Urothelium cell line (cell line): Measurements from ENCODE around the gene CENPM.

Experiments used
- DNase-seq: peaks from one replicate; pipeline ENCODE4 v3.0.0; 2011; ENCODE audit warnings: low spot score, mixed read lengths
- FAIRE-seq: peaks from 2 replicates; lab custom pipeline; 2011; peaks lifted over from hg19 to GRCh38; lab: Jason Lieb, UNC

Gene CENPM

GRCh38 chr22:41946629-41947423, at the start of gene CENPM:
CENPM (minus strand) TSS chr22:41947152; CDS start chr22:41947076, 76 bp downstream.
- DNase-seq, result peak; percentile 98
- peak; percentile 95 for FAIRE-seq

GRCh38 chr22:41995211-41995610, 48.3 kb upstream of the CENPM start:
- no peak for DNase-seq
- no peak for FAIRE-seq

- DNase-seq, result no peak
These were observed 45.5 kb upstream of the CENPM start for GRCh38 chr22:41992496-41992895.

GRCh38 chr22:41991111-41991510, 44.2 kb upstream of the CENPM start:
- DNase-seq, result no peak
- FAIRE-seq, result no peak

More at GRCh38 chr22:41992496-41992895, 45.5 kb upstream of the CENPM start:
- no peak for FAIRE-seq

GRCh38 chr22:41989246-41989645, 42.3 kb upstream of the CENPM start:
- DNase-seq (no peak), FAIRE-seq (no peak)

GRCh38 chr22:41987276-41987675, 40.3 kb upstream of the CENPM start:
- DNase-seq (no peak), FAIRE-seq (no peak)

GRCh38 chr22:41983513-41984405, 36.8 kb upstream of the CENPM start:
- FAIRE-seq (no peak), DNase-seq (no peak)

GRCh38 chr22:41982865-41983264, 35.9 kb upstream of the CENPM start:
- FAIRE-seq (no peak), DNase-seq (no peak)

- no peak for DNase-seq
- FAIRE-seq, result no peak
These were observed 32.7 kb upstream of the CENPM start for GRCh38 chr22:41979423-41980250.

GRCh38 chr22:41978732-41979131, 31.8 kb upstream of the CENPM start:
- no peak for FAIRE-seq
- no peak for DNase-seq

GRCh38 chr22:41976961-41977566, 30.1 kb upstream of the CENPM start:
- FAIRE-seq (no peak), DNase-seq (peak; percentile 52)

GRCh38 chr22:41976070-41976901, 29.3 kb upstream of the CENPM start:
- FAIRE-seq, result peak; percentile 70
- DNase-seq, result peak; percentile 82

GRCh38 chr22:41975299-41976069, 28.5 kb upstream of the CENPM start:
- FAIRE-seq, result peak; percentile 74

GRCh38 chr22:41974691-41975290, 27.8 kb upstream of the CENPM start:
- DNase-seq (no peak), FAIRE-seq (no peak)

More at GRCh38 chr22:41975299-41976069, 28.5 kb upstream of the CENPM start:
- no peak for DNase-seq

- DNase-seq (no peak), FAIRE-seq (no peak)
These were observed 24.5 kb upstream of the CENPM start for GRCh38 chr22:41971431-41971830.

- FAIRE-seq (no peak), DNase-seq (no peak)
These were observed 23.6 kb upstream of the CENPM start for GRCh38 chr22:41970601-41971000.

GRCh38 chr22:41969110-41969646, 22.2 kb upstream of the CENPM start, which contains the start of gene SEPTIN3:
SEPTIN3 (plus strand) TSS chr22:41969443; CDS start chr22:41971493, 2,050 bp downstream.
- FAIRE-seq, result no peak

GRCh38 chr22:41968601-41969000, 21.6 kb upstream of the CENPM start:
- FAIRE-seq (no peak), DNase-seq (no peak)

More at GRCh38 chr22:41969110-41969646, 22.2 kb upstream of the CENPM start, which contains the start of gene SEPTIN3:
- DNase-seq, result no peak
